GM18907 (cell line): ENCODE data around the gene PIP5K1A.
"Not testable (repeated sequence)": the region's sequence is repeated elsewhere in the genome, so short reads cannot be mapped to it uniquely, and the experiment has no call there.

Source experiments
- ATAC-seq: cut with Tn5 transposase; IDR thresholded peaks from one replicate; pipeline ENCODE4 v1.9.1; 2021; ENCODE audit warnings: mild to moderate bottlenecking, moderate library complexity; ENCODE audit not compliant: unreplicated experiment

The PIP5K1A gene

GRCh38 chr1:151246786-151247185, 48.4 kb downstream of the PIP5K1A start:
- no peak for ATAC-seq

GRCh38 chr1:151251656-151252470, 53.5 kb downstream of the PIP5K1A start:
- ATAC-seq = peak; percentile 45

- ATAC-seq = peak; percentile 90
Measured at GRCh38 chr1:151254217-151255213, 56.2 kb downstream of the PIP5K1A start, which contains the start of gene PSMD4. TSS of gene PSMD4 (plus strand) at chr1:151254734. CDS start at chr1:151254783, 49 bp downstream.

GRCh38 chr1:151255381-151255780, 57.0 kb downstream of the PIP5K1A start:
- no peak for ATAC-seq

GRCh38 chr1:151259351-151259750, 61.0 kb downstream of the PIP5K1A start:
- ATAC-seq = no peak

- no peak for ATAC-seq
Measured at GRCh38 chr1:151265446-151266236, 67.3 kb downstream of the PIP5K1A start.

- no peak for ATAC-seq
Measured at GRCh38 chr1:151266315-151266714, 68.0 kb downstream of the PIP5K1A start.

GRCh38 chr1:151266821-151267220, 68.5 kb downstream of the PIP5K1A start:
- no peak for ATAC-seq

GRCh38 chr1:151267760-151268159, 69.4 kb downstream of the PIP5K1A start:
- no peak for ATAC-seq

- ATAC-seq = no peak
Measured at GRCh38 chr1:151273924-151274466, 75.6 kb downstream of the PIP5K1A start.

- ATAC-seq = not testable (repeated sequence)
Measured at GRCh38 chr1:151275341-151275740, 77.0 kb downstream of the PIP5K1A start.

- ATAC-seq = no peak
Measured at GRCh38 chr1:151277249-151277648, 78.9 kb downstream of the PIP5K1A start.

GRCh38 chr1:151281225-151281968, 83.0 kb downstream of the PIP5K1A start:
- ATAC-seq = peak; percentile 35

- peak; percentile 89 for ATAC-seq
Measured at GRCh38 chr1:151281969-151282882, 83.9 kb downstream of the PIP5K1A start, which contains the start of gene ZNF687. TSS of gene ZNF687 (plus strand) at chr1:151282299. CDS start at chr1:151286292, 3,993 bp downstream.

GRCh38 chr1:151282883-151283725, 84.8 kb downstream of the PIP5K1A start:
- no peak for ATAC-seq

GRCh38 chr1:151284013-151284577, 85.7 kb downstream of the PIP5K1A start:
- no peak for ATAC-seq

GRCh38 chr1:151286619-151287340, 88.4 kb downstream of the PIP5K1A start:
- ATAC-seq = no peak
